ENCODE data around the gene CHCHD6. TPM values are rescaled to one million over a fixed set of nuclear protein-coding genes. Genes with fewer than 3 reads are reported as not detected.

The CHCHD6 gene, protein sequence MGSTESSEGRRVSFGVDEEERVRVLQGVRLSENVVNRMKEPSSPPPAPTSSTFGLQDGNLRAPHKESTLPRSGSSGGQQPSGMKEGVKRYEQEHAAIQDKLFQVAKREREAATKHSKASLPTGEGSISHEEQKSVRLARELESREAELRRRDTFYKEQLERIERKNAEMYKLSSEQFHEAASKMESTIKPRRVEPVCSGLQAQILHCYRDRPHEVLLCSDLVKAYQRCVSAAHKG
- total RNA-seq: 4.5 and 6.2 TPM in 2 replicates

DNA sequence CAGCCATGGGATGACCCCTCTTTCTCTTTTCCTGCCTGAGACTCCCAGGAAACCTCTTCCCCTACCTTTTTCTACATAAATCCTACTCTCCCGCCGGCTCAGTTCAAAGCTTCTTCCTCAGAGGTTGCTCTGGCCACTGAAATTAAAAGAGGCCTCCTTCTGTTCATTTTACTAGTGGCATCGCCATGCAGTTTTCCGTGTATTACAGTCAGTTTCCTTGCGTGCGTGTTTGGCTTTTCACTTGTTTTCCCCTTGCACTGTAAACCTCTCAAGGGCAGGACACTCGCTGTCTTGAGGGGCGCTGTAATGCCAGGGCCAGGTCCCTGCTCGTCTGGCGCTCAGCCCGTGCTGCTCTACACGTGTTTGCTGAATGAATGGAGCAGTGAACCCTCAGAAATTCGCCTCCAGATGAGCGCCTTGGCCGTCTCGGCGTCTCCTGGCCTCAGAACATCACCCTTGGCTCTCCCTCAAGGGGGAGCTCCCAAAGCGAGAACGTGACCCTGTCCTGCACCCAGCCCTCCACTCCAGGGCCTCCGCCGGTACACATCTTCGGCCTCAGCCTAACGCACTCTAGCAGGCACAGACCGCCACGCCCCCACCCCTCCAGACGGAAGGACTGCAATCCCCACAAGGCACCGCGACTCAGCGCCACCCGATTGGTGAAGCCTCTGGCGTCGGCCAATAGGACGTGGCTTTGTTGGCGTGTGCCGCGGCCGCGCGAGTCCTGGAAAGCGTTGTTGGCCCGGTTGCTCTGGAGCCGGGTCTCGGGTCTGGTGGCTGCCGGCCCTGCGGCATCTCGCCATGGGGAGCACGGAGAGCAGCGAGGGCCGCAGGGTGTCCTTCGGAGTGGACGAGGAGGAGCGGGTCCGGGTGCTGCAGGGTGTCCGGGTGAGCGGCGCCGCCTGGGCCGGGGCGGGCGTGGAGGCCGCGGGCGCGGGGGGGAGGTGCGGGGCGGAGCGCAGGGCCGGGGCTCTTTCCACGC lies at the start of gene CHCHD6:
TSS of gene CHCHD6 (plus strand) at position 729 of the 982 bp plus-strand sequence. CDS start at position 802, 73 bp downstream.

DNA sequence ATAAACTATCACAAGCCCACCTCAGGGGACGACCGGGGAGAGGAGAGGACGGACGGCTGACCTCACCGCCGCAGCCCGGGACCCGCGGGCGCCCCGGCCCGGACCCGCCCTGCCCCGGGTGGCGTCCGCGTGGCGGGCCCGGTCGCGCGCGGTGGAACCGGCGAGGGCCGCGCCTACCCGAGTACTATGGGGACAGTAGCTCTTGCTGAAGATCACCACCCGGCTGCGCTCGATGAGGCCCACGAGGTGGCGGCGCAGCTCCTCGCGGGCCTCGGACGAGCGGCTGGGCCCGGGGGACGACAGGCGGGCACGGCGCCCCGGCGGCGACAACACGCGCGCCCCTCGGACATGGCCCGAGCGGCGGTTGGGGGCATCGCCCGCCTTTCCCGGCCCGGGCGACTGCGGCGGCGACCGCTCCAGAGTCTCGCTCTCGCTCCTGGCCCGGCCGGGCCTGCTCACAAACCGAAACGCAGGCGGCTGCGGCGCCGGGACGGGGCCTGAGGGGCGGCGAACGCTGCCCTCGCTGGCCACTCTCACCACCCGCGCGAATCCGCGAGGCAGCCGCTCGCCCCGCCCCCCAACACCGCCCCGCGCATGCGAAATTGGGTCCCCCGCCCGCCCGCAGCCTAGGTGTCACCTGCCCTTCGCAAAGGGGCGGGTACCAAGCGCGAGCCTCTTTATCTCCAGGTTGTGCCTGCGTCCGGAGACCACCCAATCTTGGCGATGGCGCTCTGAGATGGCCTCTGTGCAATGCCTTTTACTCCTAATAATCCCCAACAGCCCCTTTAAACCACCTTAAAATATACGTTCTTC lies 49.3 kb upstream of the CHCHD6 start, which contains the start of gene TXNRD3:
TSS of gene TXNRD3 (minus strand) at position 554 of the 813 bp plus-strand sequence.

DNA sequence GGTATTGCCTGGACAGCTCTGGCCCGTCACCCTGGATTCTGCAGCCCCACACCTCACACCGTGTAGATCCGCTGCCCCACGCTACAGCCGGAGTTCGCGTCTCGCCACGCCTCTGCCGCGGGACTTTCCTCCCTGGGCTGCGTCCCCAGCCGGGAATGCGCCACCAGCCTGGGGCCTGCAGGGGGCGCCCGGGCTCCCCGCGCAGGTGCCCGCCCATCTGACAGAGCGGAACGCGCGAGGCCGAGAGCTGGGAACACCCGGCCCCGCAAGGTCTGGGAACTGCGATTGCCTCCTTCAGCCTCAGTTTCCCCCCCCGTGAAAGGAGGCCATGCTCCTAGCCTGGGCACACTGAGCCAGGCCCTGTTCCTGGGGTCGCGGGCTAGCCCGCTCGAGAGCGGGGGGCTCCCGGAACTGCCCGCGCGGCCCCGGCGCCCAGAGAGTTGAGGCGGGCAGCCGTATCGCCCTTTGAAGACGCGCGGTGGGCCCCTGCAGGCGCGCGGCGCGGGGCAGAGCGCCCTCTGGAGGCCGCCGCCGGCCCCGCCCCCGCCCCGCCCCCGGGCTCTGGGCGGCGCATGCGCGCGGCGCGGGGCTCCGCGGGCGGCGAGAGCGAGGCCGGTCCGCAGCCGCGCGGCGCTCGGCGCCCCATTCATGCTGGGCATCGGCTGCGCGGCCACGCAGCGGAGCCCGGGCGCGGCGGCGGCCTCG lies 278.6 kb downstream of the CHCHD6 start, which contains the start of gene PLXNA1:
TSS of gene PLXNA1 (plus strand) at position 645 of the 705 bp plus-strand sequence. CDS start 5,479 bp downstream, outside the sequence.

Other genes starting within 250 kb of the CHCHD6 start
- 9.1 and 21.0 TPM in 2 replicates for gene ZXDC, start 228.3 kb upstream of the CHCHD6 start, total RNA-seq
- gene UROC1, start 186.5 kb upstream of the CHCHD6 start, total RNA-seq: not detected in 2 replicates
- gene CHST13, start 180.1 kb upstream of the CHCHD6 start, total RNA-seq: not detected in 2 replicates
- gene C3orf22, start 145.3 kb upstream of the CHCHD6 start, total RNA-seq: not detected in 2 replicates
- gene TXNRD3, start 49.1 kb upstream of the CHCHD6 start, total RNA-seq: 6.6 and 9.1 TPM in 2 replicates

Data from bladder microvascular endothelial cell (primary cell).